ENCODE data around the gene GPN1.

DNA sequence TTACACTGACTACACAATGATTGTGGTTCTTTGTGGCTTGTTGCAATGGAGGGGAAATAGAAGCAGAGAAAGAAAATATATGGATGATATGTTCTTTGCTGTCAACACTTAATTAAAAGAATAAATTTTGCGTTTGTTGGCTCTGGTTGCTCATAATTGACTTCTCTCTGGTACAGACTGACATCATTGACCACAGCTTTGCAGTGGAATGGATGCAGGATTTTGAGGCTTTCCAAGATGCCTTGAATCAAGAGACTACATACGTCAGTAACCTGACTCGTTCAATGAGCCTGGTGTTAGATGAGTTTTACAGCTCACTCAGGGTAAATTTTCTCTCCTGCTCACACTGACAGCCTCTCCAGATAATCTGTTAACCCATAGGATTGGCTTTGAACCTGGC lies 9.9 kb downstream of the GPN1 start:
- TF ChIP-seq, protein P1, sequence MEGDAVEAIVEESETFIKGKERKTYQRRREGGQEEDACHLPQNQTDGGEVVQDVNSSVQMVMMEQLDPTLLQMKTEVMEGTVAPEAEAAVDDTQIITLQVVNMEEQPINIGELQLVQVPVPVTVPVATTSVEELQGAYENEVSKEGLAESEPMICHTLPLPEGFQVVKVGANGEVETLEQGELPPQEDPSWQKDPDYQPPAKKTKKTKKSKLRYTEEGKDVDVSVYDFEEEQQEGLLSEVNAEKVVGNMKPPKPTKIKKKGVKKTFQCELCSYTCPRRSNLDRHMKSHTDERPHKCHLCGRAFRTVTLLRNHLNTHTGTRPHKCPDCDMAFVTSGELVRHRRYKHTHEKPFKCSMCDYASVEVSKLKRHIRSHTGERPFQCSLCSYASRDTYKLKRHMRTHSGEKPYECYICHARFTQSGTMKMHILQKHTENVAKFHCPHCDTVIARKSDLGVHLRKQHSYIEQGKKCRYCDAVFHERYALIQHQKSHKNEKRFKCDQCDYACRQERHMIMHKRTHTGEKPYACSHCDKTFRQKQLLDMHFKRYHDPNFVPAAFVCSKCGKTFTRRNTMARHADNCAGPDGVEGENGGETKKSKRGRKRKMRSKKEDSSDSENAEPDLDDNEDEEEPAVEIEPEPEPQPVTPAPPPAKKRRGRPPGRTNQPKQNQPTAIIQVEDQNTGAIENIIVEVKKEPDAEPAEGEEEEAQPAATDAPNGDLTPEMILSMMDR (IDR thresholded peaks at IDR 0.05; ENCODE audit: low read depth, low read length): no peak
- TF ChIP-seq EZH2phosphoT487 (IDR thresholded peaks at IDR 0.05; ENCODE audit: low read depth): no peak

Measured in OCI-LY3 (cell line).